A172 (cell line): ENCODE data around the gene CHRM1. TPM values are rescaled to one million over a fixed set of nuclear protein-coding genes. Genes with fewer than 3 reads are reported as not detected.
A peak's percentile ranks its signal among the peaks of the same experiment; 100 is the strongest.

ENCODE experiments used
- DNase-seq: peaks from one replicate; pipeline ENCODE4 v3.0.0-alpha.2; 2015; ENCODE audit warnings: low spot score
- total RNA-seq: library from RNA; depleted of rRNA; stranded (reverse); fragments of >200 nt; shearing (Covaris generic); gene quantifications from 2 replicates; pipeline ENCODE4 v1.2.3, GENCODE V29; 2014

The CHRM1 gene
- total RNA-seq, 1 experiment from 2014 or later: not detected

DNA sequence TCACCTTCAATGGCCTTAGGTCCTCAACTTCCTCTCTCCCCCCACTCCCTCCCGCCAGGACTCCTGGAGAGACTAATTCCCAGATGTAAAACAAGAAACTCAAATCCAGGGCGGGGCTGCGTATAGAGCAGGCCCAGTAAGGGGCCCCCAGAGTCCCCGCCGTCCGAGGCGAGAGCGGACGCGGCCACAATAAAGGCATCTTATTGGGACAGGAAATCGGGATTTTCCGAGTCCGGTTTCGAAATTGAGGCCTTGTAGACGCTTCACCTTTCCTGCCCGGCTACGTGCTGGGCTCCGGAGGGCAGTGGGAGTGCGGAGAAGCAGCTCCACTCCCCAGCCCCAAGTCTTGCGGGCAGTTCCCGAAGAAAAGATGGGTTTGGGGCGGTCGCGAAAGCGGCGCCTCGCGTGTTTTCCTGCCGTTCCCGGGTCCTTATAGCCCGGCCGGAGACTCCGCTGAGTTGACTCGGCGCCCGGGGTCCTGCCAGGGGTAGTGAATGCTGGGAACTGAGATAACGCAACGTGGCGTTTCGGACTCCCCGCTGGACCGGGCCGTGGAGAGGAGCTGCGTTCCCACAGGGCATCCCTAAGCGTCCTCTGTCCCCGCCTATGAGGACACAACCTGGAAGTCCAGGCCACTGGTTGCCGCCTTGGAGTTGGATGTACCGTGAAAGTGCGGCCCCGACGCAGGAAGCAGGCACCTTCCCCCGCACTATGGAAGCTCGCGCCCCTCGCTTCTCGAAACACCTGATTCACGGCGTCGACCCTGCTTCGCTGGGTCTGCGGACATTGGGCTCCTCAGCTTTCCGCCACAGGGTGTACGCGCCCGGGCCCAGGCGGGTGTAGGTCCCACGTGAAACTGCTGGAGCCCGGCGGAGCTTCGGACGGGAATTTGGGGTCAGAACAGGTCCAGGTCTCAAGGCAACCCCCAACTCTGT is 4.8 kb upstream of the CHRM1 start:
- no peak for DNase-seq

DNA sequence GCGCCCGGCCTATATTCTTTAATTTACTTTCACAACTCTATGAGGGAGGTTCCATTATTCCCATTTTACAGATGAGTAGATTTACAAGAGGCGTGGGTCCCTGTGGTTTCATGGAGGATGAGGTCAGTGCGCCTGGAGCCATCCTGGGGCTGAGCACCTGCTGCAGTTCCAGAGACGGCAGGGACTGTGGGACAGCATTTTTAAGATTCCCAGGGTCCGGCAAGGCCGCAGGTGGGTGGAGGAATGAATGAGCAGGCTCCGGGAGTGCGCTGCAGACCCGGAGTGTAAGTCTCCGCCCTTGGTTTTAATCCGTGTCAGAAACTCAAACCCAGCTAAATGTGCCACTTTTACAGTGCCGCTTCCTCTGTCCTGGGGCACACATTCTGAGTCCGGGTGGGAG is 4.1 kb upstream of the CHRM1 start:
- DNase-seq: no peak

DNA sequence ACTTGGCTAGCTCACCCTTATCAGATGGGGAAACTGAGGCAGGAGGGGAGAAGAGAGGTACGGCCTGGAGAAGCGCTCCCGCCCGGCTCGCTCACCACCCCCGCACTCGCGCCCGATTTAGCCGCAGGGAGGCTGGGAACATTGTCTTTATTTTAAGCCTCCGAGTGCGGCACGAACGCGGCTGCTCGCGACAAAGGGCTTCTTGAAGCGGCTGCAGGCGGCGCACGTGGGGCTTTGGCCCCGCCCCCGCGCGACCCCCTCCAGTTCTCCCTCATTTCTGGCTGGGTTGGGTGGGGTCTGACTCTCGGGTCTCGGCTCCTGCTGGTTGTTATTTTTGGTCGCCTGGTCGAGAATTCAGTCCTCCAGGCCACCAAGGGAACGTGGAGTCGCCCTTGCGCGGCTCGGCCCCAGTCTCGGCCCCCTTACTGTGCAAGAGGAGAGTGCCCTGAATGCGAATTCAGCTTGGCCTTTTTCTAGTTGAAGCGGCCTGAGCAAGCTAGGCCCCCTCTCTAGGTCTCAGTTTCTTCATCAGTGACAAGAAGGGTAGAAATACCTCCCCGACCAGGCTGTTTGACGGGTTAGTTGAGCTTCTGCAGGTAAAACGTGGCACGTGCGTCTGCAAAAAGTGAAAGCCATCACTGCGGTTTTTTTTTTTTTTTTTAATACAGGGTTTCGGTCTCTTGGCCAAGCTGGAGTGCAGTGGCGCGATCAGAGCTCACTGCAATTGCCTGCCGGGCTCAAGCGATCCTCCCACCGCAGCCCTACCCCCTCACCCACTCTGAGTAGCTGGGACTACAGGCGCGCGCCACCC is 2.6 kb upstream of the CHRM1 start:
- no peak for DNase-seq

DNA sequence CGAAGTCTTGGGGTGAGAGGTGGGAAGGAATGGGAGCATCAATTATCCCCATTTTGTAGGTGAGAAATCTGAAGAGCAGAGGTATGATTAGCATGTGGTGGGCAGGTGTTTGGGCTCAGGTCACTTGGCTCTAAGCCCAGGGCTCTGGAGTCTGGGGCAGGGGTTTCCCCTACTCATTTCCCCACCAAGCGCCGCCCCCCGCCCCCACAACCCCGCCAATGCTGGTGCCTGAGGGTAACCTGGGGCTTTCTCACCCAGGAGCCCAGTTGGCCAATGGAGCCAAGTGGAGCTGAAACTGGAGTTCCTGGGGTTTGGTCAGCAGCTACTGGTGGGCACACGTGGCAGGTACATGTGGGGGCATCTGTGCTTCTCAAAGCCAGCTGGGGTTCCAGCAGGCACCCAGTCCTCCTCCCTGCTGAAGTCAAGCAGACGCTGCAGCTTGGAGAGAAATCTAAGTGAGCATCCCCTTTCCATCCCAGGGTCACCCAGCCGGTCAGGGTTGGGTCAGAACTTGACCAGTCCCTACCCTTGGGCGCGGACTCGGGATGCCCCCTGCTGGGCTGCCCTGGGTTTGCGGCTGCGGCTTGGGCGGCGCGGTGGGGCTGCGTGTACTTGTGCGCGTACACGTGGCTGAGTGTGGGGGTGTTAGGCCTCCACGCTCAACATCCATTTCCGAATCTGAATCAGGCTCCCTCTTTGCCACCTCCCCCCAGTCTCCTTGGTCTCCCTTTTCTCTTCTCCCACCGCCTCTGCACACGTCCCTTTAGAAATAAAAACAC is 1.7 kb upstream of the CHRM1 start:
- no peak for DNase-seq

DNA sequence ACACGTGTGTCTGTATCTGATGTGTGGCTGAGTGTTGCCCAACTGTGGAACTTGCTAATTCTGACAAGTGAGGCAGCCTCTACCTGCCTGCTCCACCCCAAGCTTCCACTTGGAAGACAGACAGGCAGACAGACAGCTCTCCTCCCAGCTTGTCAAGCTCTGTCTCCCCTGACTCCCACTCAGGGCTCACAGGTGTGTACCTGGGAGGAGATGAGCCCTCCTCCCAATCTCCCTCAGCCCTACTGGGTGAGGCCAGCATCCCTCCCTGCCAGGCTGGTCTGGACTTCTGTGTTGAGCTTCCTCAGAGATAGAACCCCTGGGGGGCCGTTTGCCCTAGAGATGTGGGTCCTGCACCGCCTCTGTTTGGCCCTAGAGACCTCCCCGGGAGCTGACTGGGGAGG is 1.0 kb upstream of the CHRM1 start:
- DNase-seq: no peak

DNA sequence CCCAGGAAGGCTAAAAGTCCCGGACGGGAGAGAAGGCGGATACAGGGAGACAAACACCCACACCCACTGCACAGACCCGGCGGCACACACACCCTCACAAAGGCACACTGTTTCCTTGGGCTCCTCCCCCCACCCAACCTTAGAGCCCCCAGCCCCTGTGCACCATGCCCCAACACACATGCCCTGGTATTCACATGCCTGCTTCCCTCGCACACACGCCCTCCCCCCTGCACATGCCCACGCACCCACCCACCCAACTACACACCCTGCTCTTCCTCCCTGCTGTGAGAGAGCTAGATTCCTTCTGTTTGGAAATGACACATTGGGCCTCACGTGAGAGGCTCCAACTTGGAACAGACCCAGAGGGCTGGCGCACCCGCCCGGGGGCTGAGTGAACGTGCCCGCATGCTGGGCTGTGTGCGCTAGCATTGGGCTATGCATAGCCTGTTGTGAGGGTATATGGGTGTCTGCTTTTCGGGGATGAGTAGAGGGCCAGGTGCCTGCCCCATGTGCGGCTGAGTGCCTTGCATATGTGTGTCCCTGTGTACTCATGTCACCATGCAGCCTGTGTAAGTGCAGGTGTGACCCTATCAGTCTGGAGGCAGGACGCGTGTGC is 518 bp upstream of the CHRM1 start:
- peak; percentile 38 for DNase-seq

DNA sequence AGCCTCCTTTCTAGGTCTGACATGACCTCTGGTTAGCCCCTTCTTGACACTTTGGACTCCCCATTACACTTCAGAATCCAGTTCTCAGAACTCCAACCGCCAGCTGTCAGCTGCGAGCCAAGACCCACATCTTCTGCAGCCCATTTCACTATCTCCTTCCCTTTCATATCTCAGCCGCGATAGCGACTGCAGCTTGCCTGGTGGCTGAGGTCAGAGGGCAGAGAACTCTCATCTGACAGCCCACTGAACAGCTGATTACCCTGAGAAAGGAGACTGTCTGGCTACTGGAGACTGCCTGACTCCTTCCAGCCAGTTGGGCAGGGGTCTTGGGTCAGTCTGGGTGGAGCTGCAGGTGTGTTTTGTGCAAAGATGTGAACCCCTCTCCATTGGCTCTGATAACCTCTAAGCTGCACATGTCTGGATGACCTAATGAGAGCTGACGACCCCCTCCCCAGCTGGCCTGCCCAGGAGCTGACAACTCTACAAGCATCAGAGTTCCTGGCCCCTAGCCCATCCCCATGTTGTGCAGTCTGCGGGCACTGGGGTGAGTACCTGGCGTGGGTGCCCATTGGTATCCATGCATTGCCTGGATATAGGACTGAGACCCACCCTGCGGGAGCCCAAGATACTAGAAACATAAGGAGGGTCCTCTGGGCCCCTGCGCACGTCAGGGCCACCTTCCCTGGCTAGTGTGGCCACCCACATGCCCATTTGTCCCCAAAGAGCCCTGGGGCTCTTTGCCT is 1.1 kb downstream of the CHRM1 start:
- no peak for DNase-seq

GRCh38 chr11:62919476-62919875 is 1.7 kb downstream of the CHRM1 start:
- DNase-seq: no peak

GRCh38 chr11:62918531-62918930 is 2.6 kb downstream of the CHRM1 start:
- DNase-seq: no peak

DNA sequence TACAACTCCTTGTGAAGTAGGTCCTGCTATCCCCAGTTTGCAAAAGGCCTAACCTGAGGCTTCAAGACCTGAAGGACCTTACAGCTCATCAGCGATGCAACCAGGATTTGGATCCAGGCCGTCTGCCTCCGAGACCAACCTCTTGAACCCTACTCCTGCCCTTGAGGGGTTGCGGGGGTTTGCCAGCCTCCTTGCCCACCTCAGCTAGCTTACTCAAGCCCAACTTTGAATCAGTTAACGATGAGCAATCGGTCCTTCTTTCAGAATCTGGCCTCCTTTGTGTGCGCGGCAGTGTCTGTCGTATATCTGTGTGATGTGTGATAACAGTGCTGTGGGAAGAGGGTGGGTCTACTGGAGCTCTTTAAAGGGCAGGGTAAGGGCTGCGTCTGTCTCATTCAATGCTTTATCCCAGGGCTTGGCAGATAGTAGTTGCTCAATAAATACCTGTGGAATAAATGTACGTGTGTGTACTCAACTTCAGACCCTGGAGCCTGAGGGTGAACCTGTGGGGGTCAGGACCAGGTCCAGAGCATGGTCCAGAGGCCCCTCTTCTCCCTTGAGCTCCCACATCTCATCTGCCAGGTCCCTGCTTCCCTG is 3.2 kb downstream of the CHRM1 start:
- no peak for DNase-seq

- DNase-seq: no peak
Measured at GRCh38 chr11:62914416-62914815, 6.7 kb downstream of the CHRM1 start.

GRCh38 chr11:62912268-62912667 is 8.9 kb downstream of the CHRM1 start:
- no peak for DNase-seq

DNA sequence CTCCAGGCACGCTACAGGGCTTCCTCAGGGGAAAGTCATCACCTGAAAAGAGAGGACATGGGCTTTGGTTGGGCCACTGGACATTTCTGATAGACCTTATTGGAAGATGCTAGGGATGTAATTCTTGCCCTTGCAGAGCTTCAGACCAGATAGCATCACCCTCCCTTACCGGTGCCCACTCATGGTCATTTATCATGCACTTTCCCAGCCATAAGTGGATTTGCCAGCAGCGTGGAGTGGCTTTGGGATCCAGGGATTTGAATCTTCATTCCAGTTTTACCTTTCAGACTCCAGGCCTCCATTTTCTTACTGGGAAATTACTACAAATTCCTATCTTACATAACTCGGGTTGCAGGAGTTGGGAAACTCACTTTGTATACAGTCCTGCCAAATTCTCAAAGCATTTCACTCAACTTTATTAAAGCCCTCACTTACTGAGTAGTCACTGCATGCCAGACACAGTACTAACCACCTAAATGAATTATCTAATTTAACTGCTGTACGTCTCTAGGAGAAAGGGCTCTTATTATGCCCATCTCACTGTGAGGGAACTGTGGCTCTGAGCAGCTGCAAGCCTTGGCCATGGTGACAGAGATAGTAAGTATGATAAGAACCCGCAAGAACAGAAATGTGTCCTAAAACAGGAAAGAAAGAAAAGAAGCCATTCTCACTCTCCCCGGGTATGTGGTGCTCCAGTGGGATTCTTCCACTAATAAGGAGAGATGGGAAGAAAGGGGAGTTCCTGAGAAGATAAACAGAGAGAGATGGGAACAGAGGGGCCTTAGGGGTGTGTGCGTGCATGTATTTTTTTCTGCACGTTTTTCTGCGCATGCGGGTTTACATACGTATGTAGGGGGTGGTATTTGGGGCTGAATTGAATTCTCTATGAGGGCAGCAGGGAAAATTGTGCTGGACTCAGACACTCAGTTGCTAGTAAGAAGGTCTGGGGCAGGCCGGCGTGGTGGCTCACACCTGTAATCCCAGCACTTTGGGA is 9.7 kb downstream of the CHRM1 start:
- no peak for DNase-seq

DNA sequence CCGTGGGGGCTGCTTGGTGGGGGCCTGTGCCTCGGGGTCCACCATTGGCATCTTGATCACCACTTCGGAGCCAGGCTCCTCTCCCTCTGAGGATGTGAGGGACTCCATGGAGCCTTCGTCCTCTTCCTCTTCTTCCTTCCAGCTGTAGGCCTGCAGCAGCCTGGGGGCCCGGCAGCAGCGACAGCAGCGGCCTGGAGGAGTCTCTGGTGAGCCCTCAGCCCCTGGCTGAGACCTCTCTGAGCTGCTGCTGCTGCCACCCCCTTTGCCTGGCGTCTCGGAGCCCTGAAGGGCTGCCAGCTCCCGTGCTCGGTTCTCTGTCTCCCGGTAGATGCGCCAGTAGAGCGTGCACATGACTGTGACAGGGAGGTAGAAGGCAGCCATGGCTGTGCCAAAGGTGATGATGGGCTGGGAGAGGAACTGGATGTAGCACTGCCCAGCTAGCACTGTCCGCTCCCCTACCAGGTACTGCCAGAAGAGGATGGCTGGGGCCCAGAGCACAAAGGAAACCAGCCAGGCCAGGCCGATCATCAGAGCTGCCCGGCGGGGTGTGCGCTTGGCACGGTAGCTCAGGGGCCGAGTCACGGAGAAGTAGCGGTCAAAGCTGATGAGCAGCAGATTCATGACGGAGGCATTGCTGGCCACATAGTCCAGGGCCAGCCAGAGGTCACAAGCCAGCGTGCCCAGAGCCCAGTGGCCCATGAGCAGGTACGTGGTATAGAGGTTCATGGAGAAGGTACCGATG is 10.9 kb downstream of the CHRM1 start:
- no peak for DNase-seq

- peak; percentile 80 for DNase-seq
Measured at GRCh38 chr11:62909107-62909894, 11.9 kb downstream of the CHRM1 start.

DNA sequence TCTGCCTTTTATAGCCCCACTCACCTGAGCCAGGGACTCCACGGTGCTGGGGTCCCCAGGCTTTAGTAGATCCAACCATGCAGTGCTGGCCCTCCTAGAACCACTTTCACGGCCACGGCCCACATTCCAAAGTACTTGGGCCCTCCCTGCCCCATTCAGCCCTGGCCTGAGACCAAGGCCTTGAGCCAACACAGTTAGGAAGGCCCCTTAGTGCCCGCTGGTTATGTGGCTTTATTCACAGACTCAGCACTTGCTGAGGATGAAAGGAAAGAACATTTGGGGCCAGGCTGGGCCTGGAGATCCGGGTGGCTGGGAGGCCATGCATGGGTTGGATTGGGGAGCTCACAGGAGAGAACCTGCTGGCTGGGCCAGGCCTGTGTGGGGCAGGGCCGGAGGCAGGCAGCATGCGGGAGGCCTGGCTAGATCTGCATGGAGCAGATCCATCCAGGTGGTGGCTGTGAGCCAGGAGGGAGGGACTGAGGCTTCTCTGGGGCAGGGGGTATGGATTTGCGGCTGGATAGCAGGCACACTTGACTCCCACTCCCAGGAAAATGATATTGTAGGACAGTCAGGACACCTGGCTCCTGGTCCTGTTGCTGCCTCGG is 12.6 kb downstream of the CHRM1 start:
- no peak for DNase-seq

- DNase-seq: peak; percentile 70
Measured at GRCh38 chr11:62905927-62906531, 15.1 kb downstream of the CHRM1 start.
